Activated CD8-positive, alpha-beta memory T cell treated with anti-CD3 and anti-CD28 coated beads for 1 hour (primary cell): Measurements from ENCODE around the gene SWSAP1.
"Not testable (repeated sequence)": the region's sequence is repeated elsewhere in the genome, so short reads cannot be mapped to it uniquely, and the experiment has no call there.

ENCODE experiments used
- DNase-seq, 2 donors: peaks; one replicate each; pipeline ENCODE4 v3.0.0-alpha.2; 2020; ENCODE audit warnings: low read depth in 1 of 2; ENCODE audit errors: extremely low read depth in 1 of 2

The SWSAP1 gene

GRCh38 chr19:11354102-11354501 lies 20.4 kb upstream of the SWSAP1 start:
- DNase-seq, result not testable (repeated sequence)

- peak; percentile 54 to 66 for DNase-seq
Measured at GRCh38 chr19:11355160-11356073, 19.0 kb upstream of the SWSAP1 start, which contains the start of gene PLPPR2. TSS of gene PLPPR2 (plus strand) at chr19:11355432. CDS start at chr19:11357674, 2,242 bp downstream.

GRCh38 chr19:11356074-11356397 lies 18.4 kb upstream of the SWSAP1 start:
- no peak for DNase-seq

- no peak for DNase-seq
Measured at GRCh38 chr19:11356676-11357550, 17.6 kb upstream of the SWSAP1 start.

GRCh38 chr19:11359421-11359820 lies 15.0 kb upstream of the SWSAP1 start:
- no peak for DNase-seq

GRCh38 chr19:11361037-11361770 lies 13.3 kb upstream of the SWSAP1 start:
- no peak for DNase-seq

GRCh38 chr19:11361771-11362731 lies 12.4 kb upstream of the SWSAP1 start:
- DNase-seq, result no peak

GRCh38 chr19:11363881-11364280 lies 10.6 kb upstream of the SWSAP1 start:
- no peak for DNase-seq

GRCh38 chr19:11364296-11364904 lies 10.1 kb upstream of the SWSAP1 start:
- no peak for DNase-seq

- DNase-seq, result no peak
Measured at GRCh38 chr19:11364935-11365334, 9.5 kb upstream of the SWSAP1 start.

- no peak for DNase-seq
Measured at GRCh38 chr19:11365557-11366117, 8.8 kb upstream of the SWSAP1 start.

GRCh38 chr19:11367528-11367927 lies 6.9 kb upstream of the SWSAP1 start:
- no peak for DNase-seq

- DNase-seq, result no peak
Measured at GRCh38 chr19:11370744-11371143, 3.7 kb upstream of the SWSAP1 start.

GRCh38 chr19:11373166-11373884 lies 1.1 kb upstream of the SWSAP1 start:
- no peak for DNase-seq

GRCh38 chr19:11373885-11374432 lies 507 bp upstream of the SWSAP1 start:
- no peak for DNase-seq

GRCh38 chr19:11375143-11375948 lies 880 bp downstream of the SWSAP1 start:
- DNase-seq, result peak; percentile 20 to 40

GRCh38 chr19:11377237-11377636 lies 2.8 kb downstream of the SWSAP1 start:
- DNase-seq, result no peak
